Measurements from ENCODE around the gene NT5DC3.
A peak's percentile ranks its signal among the peaks of the same experiment; 100 is the strongest.

The NT5DC3 gene

GRCh38 chr12:103848917-103849491, 8.0 kb upstream of the NT5DC3 start:
- peak; percentile 67 for ATAC-seq
- TF ChIP-seq ZFP3 (CRISPR knock-in tag; IDR thresholded peaks at IDR 0.05) (no peak), ISL1 (CRISPR knock-in tag; IDR thresholded peaks at IDR 0.05) (peak; percentile 87)

GRCh38 chr12:103848143-103848542, 7.1 kb upstream of the NT5DC3 start:
- ATAC-seq, result no peak
- TF ChIP-seq ZFP30 (CRISPR knock-in tag; IDR thresholded peaks at IDR 0.05) (no peak), OSR1 (CRISPR knock-in tag; IDR thresholded peaks at IDR 0.05) (no peak), PATZ1 (CRISPR knock-in tag; IDR thresholded peaks at IDR 0.05; ENCODE audit: borderline replicate concordance) (no peak), GLIS3 (CRISPR knock-in tag; IDR thresholded peaks at IDR 0.05) (no peak), ZNF8 (CRISPR knock-in tag; IDR thresholded peaks at IDR 0.05) (no peak), SNAI2 (CRISPR knock-in tag; IDR thresholded peaks at IDR 0.05) (no peak), CSRNP3 (CRISPR knock-in tag; IDR thresholded peaks at IDR 0.05) (no peak), ARNTL (CRISPR knock-in tag; IDR thresholded peaks at IDR 0.05; ENCODE audit: borderline replicate concordance, low read depth) (no peak), TCF4 (CRISPR knock-in tag; IDR thresholded peaks at IDR 0.05; ENCODE audit: borderline replicate concordance) (no peak), ISL1 (CRISPR knock-in tag; IDR thresholded peaks at IDR 0.05) (no peak), RARB (CRISPR knock-in tag; IDR thresholded peaks at IDR 0.05) (no peak), TOX (CRISPR knock-in tag; IDR thresholded peaks at IDR 0.05; ENCODE audit: borderline replicate concordance) (no peak), ZNF70 (CRISPR knock-in tag; IDR thresholded peaks at IDR 0.05) (no peak), ZNF565 (CRISPR knock-in tag; conservative IDR thresholded peaks at IDR 0.05; ENCODE audit: low read depth) (no peak), ZC3H10 (CRISPR knock-in tag; IDR thresholded peaks at IDR 0.05) (no peak), ESRRG (CRISPR knock-in tag; IDR thresholded peaks at IDR 0.05) (no peak), ZFP3 (CRISPR knock-in tag; IDR thresholded peaks at IDR 0.05) (no peak)
- TF ChIP-seq, protein P1, sequence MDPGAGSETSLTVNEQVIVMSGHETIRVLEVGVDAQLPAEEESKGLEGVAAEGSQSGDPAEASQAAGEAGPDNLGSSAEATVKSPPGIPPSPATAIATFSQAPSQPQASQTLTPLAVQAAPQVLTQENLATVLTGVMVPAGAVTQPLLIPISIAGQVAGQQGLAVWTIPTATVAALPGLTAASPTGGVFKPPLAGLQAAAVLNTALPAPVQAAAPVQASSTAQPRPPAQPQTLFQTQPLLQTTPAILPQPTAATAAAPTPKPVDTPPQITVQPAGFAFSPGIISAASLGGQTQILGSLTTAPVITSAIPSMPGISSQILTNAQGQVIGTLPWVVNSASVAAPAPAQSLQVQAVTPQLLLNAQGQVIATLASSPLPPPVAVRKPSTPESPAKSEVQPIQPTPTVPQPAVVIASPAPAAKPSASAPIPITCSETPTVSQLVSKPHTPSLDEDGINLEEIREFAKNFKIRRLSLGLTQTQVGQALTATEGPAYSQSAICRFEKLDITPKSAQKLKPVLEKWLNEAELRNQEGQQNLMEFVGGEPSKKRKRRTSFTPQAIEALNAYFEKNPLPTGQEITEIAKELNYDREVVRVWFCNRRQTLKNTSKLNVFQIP (CRISPR knock-in tag; IDR thresholded peaks at IDR 0.05; ENCODE audit: borderline replicate concordance, low read depth), result no peak

- no peak for ATAC-seq
- no peak for TF ChIP-seq RARB (CRISPR knock-in tag; IDR thresholded peaks at IDR 0.05)
- TF ChIP-seq OSR1 (CRISPR knock-in tag; IDR thresholded peaks at IDR 0.05), result no peak
- TF ChIP-seq, protein P1 (CRISPR knock-in tag; IDR thresholded peaks at IDR 0.05; ENCODE audit: borderline replicate concordance, low read depth), result no peak
- no peak for TF ChIP-seq ARNTL (CRISPR knock-in tag; IDR thresholded peaks at IDR 0.05; ENCODE audit: borderline replicate concordance, low read depth)
- no peak for TF ChIP-seq CSDC2 (CRISPR knock-in tag; IDR thresholded peaks at IDR 0.05)
- TF ChIP-seq CSRNP3 (CRISPR knock-in tag; IDR thresholded peaks at IDR 0.05), result no peak
- no peak for TF ChIP-seq GLIS3 (CRISPR knock-in tag; IDR thresholded peaks at IDR 0.05)
- TF ChIP-seq ZFP3 (CRISPR knock-in tag; IDR thresholded peaks at IDR 0.05), result no peak
- TF ChIP-seq PPARA (CRISPR knock-in tag; IDR thresholded peaks at IDR 0.05; ENCODE audit: borderline replicate concordance), result no peak
- TF ChIP-seq ZC3H10 (CRISPR knock-in tag; IDR thresholded peaks at IDR 0.05), result no peak
- no peak for TF ChIP-seq ZNF70 (CRISPR knock-in tag; IDR thresholded peaks at IDR 0.05)
- TF ChIP-seq CREB5 (CRISPR knock-in tag; IDR thresholded peaks at IDR 0.05; ENCODE audit: low read depth), result no peak
- no peak for TF ChIP-seq ISL1 (CRISPR knock-in tag; IDR thresholded peaks at IDR 0.05)
- no peak for TF ChIP-seq TCF4 (CRISPR knock-in tag; IDR thresholded peaks at IDR 0.05; ENCODE audit: borderline replicate concordance)
- TF ChIP-seq BACH2 (CRISPR knock-in tag; IDR thresholded peaks at IDR 0.05; ENCODE audit: borderline replicate concordance), result no peak
- TF ChIP-seq PATZ1 (CRISPR knock-in tag; IDR thresholded peaks at IDR 0.05; ENCODE audit: borderline replicate concordance), result no peak
- no peak for TF ChIP-seq ZNF565 (CRISPR knock-in tag; conservative IDR thresholded peaks at IDR 0.05; ENCODE audit: low read depth)
- TF ChIP-seq ZFP30 (CRISPR knock-in tag; IDR thresholded peaks at IDR 0.05), result no peak
- no peak for TF ChIP-seq ZNF8 (CRISPR knock-in tag; IDR thresholded peaks at IDR 0.05)
- TF ChIP-seq ESRRG (CRISPR knock-in tag; IDR thresholded peaks at IDR 0.05), result no peak
These were observed 5.4 kb upstream of the NT5DC3 start for GRCh38 chr12:103846415-103846814.

Data from SK-N-SH treated with all-trans-retinoic acid at 6 μM for 48 hours (cell line).